GM12875 (cell line): Measurements from ENCODE around the gene FMN1.

Experiments used
- H3K4me3 ChIP-seq: one replicate; pipeline ENCODE4 v1.5.1; 2011; ENCODE audit warnings: low read depth, low read length, control low read depth
- CTCF ChIP-seq: IDR thresholded peaks from 2 replicates; pipeline ENCODE4 v1.5.1; 2011; ENCODE audit warnings: low read depth, mild to moderate bottlenecking, control low read depth, inconsistent platforms, low read length, moderate library complexity, borderline replicate concordance; ENCODE audit not compliant: insufficient read depth

The FMN1 gene

GRCh38 chr15:33183334-33183733 is 11.2 kb downstream of the FMN1 start:
- TF ChIP-seq CTCF = no peak
- no peak overlapping the region for H3K4me3 ChIP-seq

DNA sequence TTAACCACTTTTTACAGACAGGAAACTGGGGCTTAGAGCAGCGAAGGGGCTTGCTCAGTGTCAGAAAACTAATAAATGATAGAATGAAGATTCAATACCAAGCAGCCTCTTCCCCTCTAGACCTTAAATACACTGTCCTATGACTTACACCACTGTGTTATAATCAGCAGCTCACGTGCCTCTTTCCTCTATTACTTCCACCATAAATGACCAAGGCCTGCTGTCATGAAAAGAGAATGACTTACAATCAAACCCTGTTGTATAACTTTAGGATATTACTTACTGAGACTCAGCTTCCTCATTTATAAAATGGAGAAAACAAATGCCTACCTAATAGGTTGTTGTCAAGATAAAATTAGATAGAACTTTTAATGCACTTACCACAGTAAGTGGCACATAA is 11.6 kb downstream of the FMN1 start:
- H3K4me3 ChIP-seq = no peak overlapping the region
- TF ChIP-seq CTCF = no peak

DNA sequence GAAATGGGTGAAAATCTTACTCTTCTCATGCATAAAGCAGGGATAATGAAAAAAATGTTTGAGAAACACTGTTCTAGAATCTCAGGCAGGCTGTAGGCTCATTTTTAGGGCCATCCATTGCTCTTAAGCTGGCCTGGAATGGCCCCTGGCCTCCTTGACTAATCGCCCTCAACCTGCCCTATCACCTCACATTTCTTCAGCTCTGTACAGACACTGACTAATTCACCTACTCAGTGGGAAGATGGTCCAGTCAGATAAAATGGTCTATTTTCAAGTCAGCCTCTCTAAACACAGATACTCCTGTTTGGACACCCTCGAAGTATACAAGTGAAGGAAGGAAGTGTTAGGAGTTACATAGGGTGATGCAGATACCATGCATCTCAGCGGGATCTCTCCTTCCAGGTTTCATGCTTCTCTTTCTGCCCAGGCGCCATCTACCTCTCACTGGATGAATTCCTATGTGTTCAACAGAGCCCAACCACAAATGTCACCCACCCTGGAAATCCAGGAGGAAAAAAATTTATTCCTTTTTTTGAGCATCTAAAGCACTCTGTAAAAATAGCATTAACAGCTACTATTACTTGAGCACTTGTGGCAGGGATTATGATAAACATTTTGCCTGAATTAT is 12.1 kb downstream of the FMN1 start:
- H3K4me3 ChIP-seq = no peak overlapping the region
- no peak for TF ChIP-seq CTCF

GRCh38 chr15:33179874-33180273 is 14.6 kb downstream of the FMN1 start:
- TF ChIP-seq CTCF = no peak
- H3K4me3 ChIP-seq = no peak overlapping the region

- no peak for TF ChIP-seq CTCF
- H3K4me3 ChIP-seq = no peak overlapping the region
These were observed 23.3 kb downstream of the FMN1 start for GRCh38 chr15:33171202-33171601.

DNA sequence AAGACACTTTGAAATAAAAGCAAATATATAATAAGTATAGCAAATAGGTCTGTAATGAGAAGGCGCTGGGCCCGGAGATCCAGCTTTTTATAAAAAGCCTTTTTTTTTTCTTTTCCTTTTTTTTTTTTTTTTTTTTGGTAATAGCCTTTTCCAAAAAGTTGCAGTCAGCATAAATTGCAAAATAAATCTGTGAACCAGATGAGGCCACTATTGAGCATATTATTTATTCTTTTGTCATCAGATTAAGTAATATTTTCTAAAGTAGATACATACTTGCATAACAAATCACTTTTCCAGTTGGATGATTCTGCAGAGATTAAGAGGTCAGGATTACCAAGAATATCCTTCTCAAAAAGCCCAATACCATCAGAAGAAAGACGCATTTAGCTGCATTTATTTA is 24.9 kb downstream of the FMN1 start:
- H3K4me3 ChIP-seq = no peak overlapping the region
- TF ChIP-seq CTCF = no peak

DNA sequence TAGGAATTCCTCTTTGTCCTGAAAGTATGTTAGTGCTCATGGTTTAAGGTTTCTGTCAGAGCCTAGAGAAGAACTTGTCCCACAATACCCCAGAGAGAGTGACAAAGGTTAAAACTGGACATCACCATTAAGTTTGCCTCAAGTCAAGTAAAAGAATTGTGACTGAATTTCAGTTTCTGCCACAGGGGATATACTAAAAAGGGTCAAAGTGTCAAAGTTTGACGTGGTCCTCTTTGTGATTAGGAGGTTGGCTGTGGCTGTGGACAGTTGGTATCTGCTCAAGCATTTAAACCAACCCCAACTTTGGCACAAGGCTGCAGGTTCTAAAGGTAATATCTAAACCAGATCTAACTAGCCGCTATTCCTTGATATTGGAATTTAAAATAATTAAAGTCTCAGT is 26.1 kb downstream of the FMN1 start:
- no peak for TF ChIP-seq CTCF
- H3K4me3 ChIP-seq = no peak overlapping the region
